GM04504 (cell line): ENCODE data around the gene ACTR1A.
A peak's percentile ranks its signal among the peaks of the same experiment; 100 is the strongest.
"Not testable (repeated sequence)": the region's sequence is repeated elsewhere in the genome, so short reads cannot be mapped to it uniquely, and the experiment has no call there.

Source experiments
- DNase-seq: peaks from one replicate; pipeline ENCODE4 v3.0.0-alpha.2; 2012; ENCODE audit warnings: low read depth

ACTR1A gene

GRCh38 chr10:102454662-102455487 is 47.6 kb downstream of the ACTR1A start:
- DNase-seq, result not testable (repeated sequence)

- DNase-seq, result no peak
Observed at GRCh38 chr10:102453502-102453901, 49.0 kb downstream of the ACTR1A start.

GRCh38 chr10:102452672-102453340 is 49.7 kb downstream of the ACTR1A start:
- peak; percentile 53 for DNase-seq

DNA sequence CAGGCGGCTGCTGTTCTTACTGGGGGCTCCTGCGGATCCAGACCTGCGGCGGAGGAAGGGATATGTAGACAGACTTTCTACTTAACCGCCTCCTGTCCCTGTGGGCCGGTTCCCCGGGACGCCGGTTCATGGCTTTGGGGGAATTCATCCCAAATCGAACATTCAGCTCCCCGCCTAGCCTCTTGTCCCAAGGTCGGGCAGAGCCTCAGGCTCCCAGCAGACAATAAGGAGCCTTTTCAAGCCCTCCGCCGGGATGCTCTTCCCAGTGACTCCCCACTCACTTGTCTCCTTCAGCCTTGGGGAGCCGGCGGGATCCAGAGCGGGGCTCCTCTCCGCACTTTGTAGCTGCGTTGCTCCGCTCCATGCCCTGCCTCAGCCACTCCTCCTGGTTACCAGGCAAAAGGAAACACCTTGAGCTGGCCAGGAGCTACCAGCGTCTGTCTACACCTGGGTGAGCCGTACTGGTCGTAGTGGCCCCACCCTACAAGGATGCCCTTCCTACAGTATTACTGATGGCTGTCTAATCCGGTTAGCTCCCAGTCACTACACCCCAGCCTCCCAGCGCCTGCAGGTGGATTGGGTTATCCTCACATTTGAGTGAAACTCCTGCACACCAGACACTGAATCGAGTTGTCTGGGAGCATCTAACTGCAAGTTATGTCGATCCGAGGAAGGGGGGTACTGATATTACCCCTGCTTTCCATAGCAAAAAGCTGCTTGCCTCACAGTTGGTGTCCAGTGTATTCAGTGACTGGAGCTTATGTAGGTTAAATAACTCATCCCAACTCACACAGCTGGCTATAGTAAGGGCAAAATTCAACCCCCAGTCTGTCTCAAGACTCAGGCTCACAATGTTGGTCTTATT is 51.2 kb downstream of the ACTR1A start, which contains the start of gene C10orf95:
Gene C10orf95, minus strand, starts transcription at position 439 of the 865 bp plus-strand sequence. CDS start 450 bp downstream, outside the sequence.
- DNase-seq, result no peak

- peak; percentile 43 for DNase-seq
Observed at GRCh38 chr10:102450374-102451104, 52.0 kb downstream of the ACTR1A start.

DNA sequence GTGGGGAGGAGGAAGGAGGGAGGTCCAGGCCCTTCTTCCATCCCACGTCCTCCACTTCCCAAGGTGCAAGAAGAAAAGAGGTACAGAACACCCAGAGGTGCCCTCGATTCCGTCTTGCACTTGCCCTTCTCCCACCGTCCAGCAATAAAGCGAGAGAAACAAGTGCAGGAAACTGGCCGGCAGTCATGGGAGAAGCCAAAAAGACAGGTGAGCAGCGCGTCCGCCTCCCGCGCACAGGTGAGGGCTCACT is 52.5 kb downstream of the ACTR1A start:
- no peak for DNase-seq

- peak; percentile 7 for DNase-seq
Observed at GRCh38 chr10:102449321-102450123, 53.0 kb downstream of the ACTR1A start.

DNA sequence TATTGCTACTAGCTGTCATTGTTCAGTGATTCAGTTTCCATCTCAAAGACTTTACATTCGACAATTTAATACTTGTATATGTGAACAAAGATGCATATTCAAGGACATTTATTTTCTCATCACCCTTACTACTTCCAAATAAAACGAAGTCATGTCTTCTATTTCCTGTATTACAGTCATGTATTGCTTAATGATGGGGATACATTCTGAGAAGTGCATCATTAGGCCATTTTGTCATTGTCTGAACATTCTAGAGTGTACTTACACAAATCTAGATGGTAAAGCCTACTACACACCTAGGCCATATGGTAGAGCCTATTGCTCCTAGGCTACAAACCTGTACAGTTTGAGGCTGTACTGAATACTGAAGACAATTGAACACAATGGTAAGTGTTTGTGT is 57.7 kb downstream of the ACTR1A start:
- DNase-seq, result no peak

GRCh38 chr10:102438374-102438773 is 64.1 kb downstream of the ACTR1A start:
- DNase-seq, result no peak

DNA sequence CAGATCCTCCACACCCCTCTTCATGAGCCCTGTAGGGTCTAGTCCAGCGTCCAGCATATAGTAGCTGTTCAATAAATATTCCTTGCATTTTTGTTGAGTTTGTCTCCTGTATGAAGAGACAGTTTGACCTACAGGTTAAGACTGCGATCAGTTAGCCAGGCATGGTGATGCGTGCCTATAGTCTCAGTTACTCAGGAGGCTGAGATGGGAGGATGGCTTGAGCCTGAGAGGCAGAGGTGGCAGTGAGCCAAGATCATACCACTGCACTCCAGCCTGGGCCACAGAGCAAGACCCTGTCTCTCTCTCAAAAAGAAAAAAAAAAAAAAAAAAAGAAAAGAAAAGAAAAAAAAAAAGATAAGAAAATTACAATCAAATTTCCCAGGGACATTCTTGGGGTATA is 65.0 kb downstream of the ACTR1A start:
- DNase-seq, result no peak

DNA sequence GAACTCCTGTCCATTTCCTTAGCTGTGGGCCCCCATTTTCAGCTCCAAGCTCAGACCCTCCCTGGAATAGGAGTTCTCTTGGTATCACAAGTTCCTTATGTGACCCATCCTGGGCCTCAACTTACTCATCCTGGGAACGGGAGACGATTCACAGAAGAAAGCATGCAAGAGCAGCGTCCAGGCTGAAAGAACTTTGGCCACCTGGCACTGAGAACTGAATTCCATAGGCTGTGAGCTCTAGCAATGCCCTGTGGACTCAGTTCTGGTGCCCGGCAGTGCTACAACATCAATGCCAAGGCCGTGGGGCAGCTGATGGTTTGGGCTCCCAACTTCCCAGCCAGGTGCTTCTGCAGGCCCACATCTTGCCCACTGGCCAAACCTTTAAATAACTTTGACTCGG is 66.2 kb downstream of the ACTR1A start:
- no peak for DNase-seq

- DNase-seq, result no peak
Observed at GRCh38 chr10:102435529-102436233, 66.8 kb downstream of the ACTR1A start.

DNA sequence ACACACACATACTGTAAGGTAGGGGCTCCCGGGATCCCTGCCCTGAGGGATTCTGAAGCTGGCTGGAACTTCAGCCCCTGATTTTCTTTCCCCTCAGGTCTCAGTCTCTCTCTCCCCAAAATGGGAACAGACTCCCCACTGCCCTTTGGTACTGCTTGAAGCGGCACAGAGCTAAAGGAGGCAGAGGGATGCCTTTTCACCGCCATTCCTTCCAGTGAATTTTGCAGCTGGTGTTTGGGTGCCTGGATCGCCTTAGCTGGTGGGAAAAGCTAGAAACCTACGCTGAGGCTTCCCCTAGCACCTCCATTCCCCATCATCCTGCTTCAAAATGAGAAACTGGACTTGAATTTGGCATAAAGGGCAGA is 67.4 kb downstream of the ACTR1A start:
- no peak for DNase-seq

- no peak for DNase-seq
Observed at GRCh38 chr10:102434394-102435132, 67.9 kb downstream of the ACTR1A start.

DNA sequence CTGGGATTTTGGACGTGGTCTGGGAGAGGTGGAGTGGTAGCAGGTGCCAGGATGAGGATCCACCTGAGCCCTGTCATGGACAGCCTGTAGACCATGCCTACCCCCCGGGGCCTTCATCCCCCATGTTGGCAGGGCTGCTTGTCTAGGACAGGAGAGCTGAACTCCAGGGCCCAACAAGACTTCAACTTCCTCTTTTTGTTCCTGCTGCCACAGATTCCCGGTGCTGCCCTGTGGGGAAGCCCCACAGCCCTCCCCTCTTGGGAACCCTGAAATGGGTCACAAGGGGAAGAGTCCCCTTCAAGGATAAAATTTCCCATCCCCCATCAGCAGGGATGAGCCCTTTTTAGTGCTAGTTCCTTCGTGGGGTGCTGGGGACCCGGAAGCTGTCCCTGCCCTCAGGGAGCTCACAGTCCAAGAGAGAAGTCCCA is 68.9 kb downstream of the ACTR1A start:
- DNase-seq, result no peak

- peak; percentile 91 for DNase-seq
Observed at GRCh38 chr10:102432162-102432950, 70.2 kb downstream of the ACTR1A start, which contains the start of gene CUEDC2. Gene CUEDC2 (minus strand): TSS chr10:102432574. CDS start chr10:102425188, 7,386 bp downstream.

- no peak for DNase-seq
Observed at GRCh38 chr10:102431452-102432124, 70.9 kb downstream of the ACTR1A start.

DNA sequence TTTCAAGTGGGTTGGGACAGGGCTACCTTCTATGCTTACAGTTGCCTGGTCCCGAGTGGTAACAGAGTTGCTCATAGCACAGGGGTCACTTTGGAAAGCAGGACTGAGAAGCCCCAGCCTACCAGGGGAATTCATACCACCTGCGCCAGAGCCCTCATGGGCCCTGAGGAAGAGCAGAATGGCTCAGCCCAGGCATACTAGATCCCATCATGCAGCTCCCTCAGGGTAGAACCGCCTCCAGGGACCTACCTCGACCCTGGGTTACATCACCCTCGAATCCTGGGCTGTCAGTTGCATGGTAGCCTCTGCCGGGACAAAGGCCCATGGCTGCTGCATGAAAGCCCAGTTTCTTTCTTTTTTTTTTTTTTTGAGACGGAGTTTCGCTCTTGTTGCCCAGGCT is 73.0 kb downstream of the ACTR1A start:
- no peak for DNase-seq
